Measurements from ENCODE around the gene AIF1.
A peak's percentile ranks its signal among the peaks of the same experiment; 100 is the strongest.

Gene AIF1

GRCh38 chr6:31663961-31664789 lies 49.1 kb downstream of the AIF1 start:
- no peak for DNase-seq (ENCODE audit: low spot score)

- DNase-seq (ENCODE audit: low spot score) = peak; percentile 51
Observed at GRCh38 chr6:31664790-31665500, 49.9 kb downstream of the AIF1 start, which contains the start of gene GPANK1. Gene GPANK1, minus strand, starts transcription at chr6:31664997. Its CDS starts 519 bp downstream, at chr6:31664478.

GRCh38 chr6:31665501-31666336 lies 50.7 kb downstream of the AIF1 start, which contains the start of gene CSNK2B:
Gene CSNK2B, plus strand, starts transcription at chr6:31666080. Its CDS starts 752 bp downstream, at chr6:31666832.
- peak; percentile 90 for DNase-seq (ENCODE audit: low spot score)

DNA sequence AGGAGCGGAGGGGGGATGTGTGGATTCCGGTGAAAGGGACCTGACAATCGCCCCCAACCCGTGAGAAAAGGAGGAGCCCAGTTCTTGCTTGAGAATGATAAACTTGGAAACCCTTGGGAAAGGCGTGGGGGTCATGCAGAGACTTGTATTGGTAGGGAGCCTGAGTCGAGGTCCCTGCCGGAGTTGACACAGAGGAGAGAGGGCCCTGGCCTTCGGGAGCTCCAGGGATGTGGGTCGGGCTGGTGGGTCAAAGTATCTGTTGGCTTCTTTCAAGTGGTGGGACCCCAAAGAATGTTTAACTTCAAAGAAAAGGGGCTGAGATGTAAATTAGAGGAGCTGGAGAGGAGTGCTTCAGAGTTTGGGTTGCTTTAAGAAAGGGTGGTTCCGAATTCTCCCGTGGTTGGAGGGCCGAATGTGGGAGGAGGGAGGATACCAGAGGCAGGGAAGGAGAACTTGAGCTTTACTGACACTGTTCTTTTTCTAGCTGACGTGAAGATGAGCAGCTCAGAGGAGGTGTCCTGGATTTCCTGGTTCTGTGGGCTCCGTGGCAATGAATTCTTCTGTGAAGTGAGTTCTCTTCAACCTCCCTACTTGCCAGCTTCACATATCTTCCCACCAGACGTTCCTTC lies 51.4 kb downstream of the AIF1 start:
- no peak for DNase-seq (ENCODE audit: low spot score)

Data from HuH-7 (cell line).